Nephron progenitor cell (in vitro differentiated cells): ENCODE measurements around the gene GTF3C6.

Source experiments
- DNase-seq: peaks from one replicate; pipeline ENCODE4 v3.0.0; 2021
- H3K27ac Mint-ChIP-seq: 2 replicates; pipeline ENCODE4 v1.8.0; 2021; ENCODE audit warnings: mild to moderate bottlenecking, moderate library complexity, mixed read lengths
- H3K27me3 Mint-ChIP-seq: 2 replicates; pipeline ENCODE4 v1.8.0; 2021; ENCODE audit warnings: mild to moderate bottlenecking, low read depth, mixed read lengths; ENCODE audit not compliant: poor library complexity
- H3K36me3 Mint-ChIP-seq: 2 replicates; pipeline ENCODE4 v1.8.0; 2021; ENCODE audit warnings: low read depth, mixed read lengths
- H3K4me1 Mint-ChIP-seq: 2 replicates; pipeline ENCODE4 v1.8.0; 2021; ENCODE audit warnings: mixed read lengths
- H3K4me3 Mint-ChIP-seq: 2 replicates; pipeline ENCODE4 v1.8.0; 2021; ENCODE audit warnings: mild to moderate bottlenecking, moderate library complexity, mixed read lengths
- H3K9me3 Mint-ChIP-seq: 2 replicates; pipeline ENCODE4 v1.8.0; 2021; ENCODE audit warnings: mild to moderate bottlenecking, moderate library complexity, mixed read lengths
- CTCF ChIP-seq: fragments of 200-600 bp; sonication (generic); IDR thresholded peaks from 2 replicates; pipeline ENCODE4 v1.5.0; 2021; ENCODE audit warnings: antibody characterized with exemption

GTF3C6 gene

GRCh38 chr6:110938171-110938570 lies 20.3 kb upstream of the GTF3C6 start:
- no peaks in the 10 kb centered on the region for H3K4me1 Mint-ChIP-seq
- no peaks in the 10 kb centered on the region for H3K36me3 Mint-ChIP-seq
- H3K9me3 Mint-ChIP-seq: no peaks in the 10 kb centered on the region
- peaks cover 5% of the 10 kb centered on the region for H3K27me3 Mint-ChIP-seq
- no peak for TF ChIP-seq CTCF
- no peak overlapping the region for H3K4me3 Mint-ChIP-seq
- no peak overlapping the region for H3K27ac Mint-ChIP-seq
- DNase-seq: no peak

GRCh38 chr6:110939429-110940200 lies 18.9 kb upstream of the GTF3C6 start:
- Mint-ChIP-seq H3K27ac (no peak overlapping the region), H3K4me1 (no peaks in the 10 kb centered on the region), H3K36me3 (no peaks in the 10 kb centered on the region), H3K27me3 (no peaks in the 10 kb centered on the region), H3K4me3 (no peak overlapping the region), H3K9me3 (no peaks in the 10 kb centered on the region)
- DNase-seq: no peak
- no peak for TF ChIP-seq CTCF

GRCh38 chr6:110944681-110945151 lies 13.8 kb upstream of the GTF3C6 start:
- Mint-ChIP-seq H3K27me3 (no peaks in the 10 kb centered on the region), H3K36me3 (no peaks in the 10 kb centered on the region), H3K4me1 (no peaks in the 10 kb centered on the region), H3K4me3 (no peak overlapping the region), H3K27ac (no peak overlapping the region), H3K9me3 (no peaks in the 10 kb centered on the region)
- no peak for DNase-seq
- no peak for TF ChIP-seq CTCF

- H3K4me1 Mint-ChIP-seq: no peaks in the 10 kb centered on the region
- DNase-seq: no peak
- H3K4me3 Mint-ChIP-seq: no peak overlapping the region
- H3K27me3 Mint-ChIP-seq: no peaks in the 10 kb centered on the region
- TF ChIP-seq CTCF: no peak
- no peaks in the 10 kb centered on the region for H3K9me3 Mint-ChIP-seq
- no peaks in the 10 kb centered on the region for H3K36me3 Mint-ChIP-seq
- no peak overlapping the region for H3K27ac Mint-ChIP-seq
Observed at GRCh38 chr6:110946498-110946897, 12.0 kb upstream of the GTF3C6 start.

- peaks cover 10% of the 10 kb centered on the region for H3K27me3 Mint-ChIP-seq
- H3K4me1 Mint-ChIP-seq: peaks cover 16% of the 10 kb centered on the region
- H3K27ac Mint-ChIP-seq: no peak overlapping the region
- no peak for DNase-seq
- peak; percentile 26 for TF ChIP-seq CTCF
- no peaks in the 10 kb centered on the region for H3K36me3 Mint-ChIP-seq
- no peak overlapping the region for H3K4me3 Mint-ChIP-seq
- H3K9me3 Mint-ChIP-seq: no peaks in the 10 kb centered on the region
Observed at GRCh38 chr6:110949679-110950285, 8.7 kb upstream of the GTF3C6 start.
